PC-3 (cell line): Measurements from ENCODE around the gene ID2. TPM values are rescaled to one million over a fixed set of nuclear protein-coding genes. Genes with fewer than 3 reads are reported as not detected.

ENCODE experiments used
- ATAC-seq: fragments of 200-7000 bp; cut with Tn5 transposase; 2 replicates; pipeline ENCODE4 v1.9.1; 2020; ENCODE audit warnings: mild to moderate bottlenecking, moderate library complexity
- BruUV-seq: library from RNA; stranded (reverse); fragments of 400-500 nt; replicated peaks from 2 replicates; lab custom pipeline; 2021; lab: Mats Ljungman, UMichigan
- CTCF ChIA-PET: fragments of 300-600 bp; sonication (Branson Sonifier 250); formaldehyde crosslinking; loops from one replicate; lab custom pipeline; 2022; ENCODE audit warnings: antibody characterized with exemption; lab: Charles Lee
- POLR2A ChIA-PET: fragments of 300-600 bp; sonication (Branson Sonifier 250); formaldehyde crosslinking; loops from one replicate; lab custom pipeline; 2022; ENCODE audit warnings: antibody characterized with exemption; ENCODE audit not compliant: unreplicated experiment; lab: Charles Lee
- DNase-seq: peaks from one replicate; pipeline ENCODE4 v3.0.0-alpha.2; 2015
- H2AFZ ChIP-seq: fragments of 300-600 bp; sonication (generic); 2 replicates; pipeline ENCODE4 v1.6.0; 2016; ENCODE audit warnings: antibody characterized with exemption, low read length
- H3F3A ChIP-seq: fragments of 300-600 bp; sonication (generic); one replicate; pipeline ENCODE4 v1.6.0; 2017; ENCODE audit warnings: antibody characterized with exemption, low read length, control low read depth, mild to moderate bottlenecking; ENCODE audit not compliant: unreplicated experiment
- H3K27ac ChIP-seq: fragments of 300-600 bp; sonication (generic); 2 replicates; pipeline ENCODE4 v1.5.1; 2016; ENCODE audit warnings: mild to moderate bottlenecking, low read length
- H3K27me3 ChIP-seq: fragments of 300-600 bp; sonication (generic); 2 replicates; pipeline ENCODE4 v1.6.1; 2016; ENCODE audit warnings: low read length, mixed read lengths
- H3K36me3 ChIP-seq: fragments of 300-600 bp; sonication (generic); 2 replicates; pipeline ENCODE4 v1.6.1; 2016; ENCODE audit warnings: low read depth, mixed run types, low read length, mixed read lengths
- H3K4me1 ChIP-seq: fragments of 300-600 bp; sonication (generic); 2 replicates; pipeline ENCODE4 v1.5.1; 2016; ENCODE audit warnings: low read length; ENCODE audit not compliant: insufficient read depth
- H3K4me2 ChIP-seq: fragments of 300-600 bp; sonication (generic); 2 replicates; pipeline ENCODE4 v1.6.0; 2016; ENCODE audit warnings: low read length
- H3K4me3 ChIP-seq: fragments of 300-600 bp; sonication (generic); 2 replicates; pipeline ENCODE4 v1.5.1; 2016; ENCODE audit warnings: mild to moderate bottlenecking, low read length, mixed read lengths
- H3K79me2 ChIP-seq: fragments of 300-600 bp; sonication (generic); 2 replicates; pipeline ENCODE4 v1.6.1; 2017; ENCODE audit warnings: low read length, mixed read lengths
- H3K9ac ChIP-seq: fragments of 300-600 bp; sonication (generic); 2 replicates; pipeline ENCODE4 v1.6.0; 2016; ENCODE audit warnings: mild to moderate bottlenecking, low read length
- H3K9me2 ChIP-seq: fragments of 300-600 bp; sonication (generic); replicated peaks from 2 replicates; pipeline ENCODE4 v1.6.1; 2016; ENCODE audit warnings: mixed run types, low read length, mixed read lengths
- H3K9me3 ChIP-seq: fragments of 300-600 bp; sonication (generic); 2 replicates; pipeline ENCODE4 v1.6.1; 2016; ENCODE audit warnings: low read length, mixed read lengths
- H4K20me1 ChIP-seq: fragments of 300-600 bp; sonication (generic); 2 replicates; pipeline ENCODE4 v1.6.1; 2016; ENCODE audit warnings: low read length, mixed read lengths
- CTCF ChIP-seq: fragments of 300-600 bp; sonication (generic); conservative IDR thresholded peaks from 2 replicates; pipeline ENCODE4 v1.5.1; 2017; ENCODE audit warnings: antibody characterized with exemption, low read depth, mild to moderate bottlenecking, low read length
- EZH2 ChIP-seq: fragments of 300-600 bp; sonication (generic); IDR thresholded peaks from one replicate; pipeline ENCODE4 v1.6.1; 2017; ENCODE audit warnings: antibody characterized with exemption, mild to moderate bottlenecking, low read length; ENCODE audit not compliant: unreplicated experiment
- EZH2phosphoT487 ChIP-seq: fragments of 300-600 bp; sonication (generic); IDR thresholded peaks from 2 replicates; pipeline ENCODE4 v1.6.1; 2018; ENCODE audit warnings: mild to moderate bottlenecking, antibody characterized with exemption, low read length, borderline replicate concordance
- intact Hi-C: fragments of 100-400 bp; cut with micrococcal nuclease; formaldehyde crosslinking; loops from 2 replicates; pipeline ENCODE4 v1.9.0; 2023
- total RNA-seq: library from RNA; depleted of rRNA; stranded (reverse); fragments of >200 nt; gene quantifications from 2 replicates; pipeline ENCODE4 v1.2.3, GENCODE V29; 2014

The ID2 gene
- total RNA-seq, 1 experiment from 2014 or later: 92.1 TPM

GRCh38 chr2:8684540-8684877 is 2.7 kb downstream of the ID2 start:
- Histone ChIP-seq H3K27ac (peak overlapping the region; percentile 31), H3K4me3 (peak overlapping the region; percentile 81), H2AFZ (no peak overlapping the region), H3K4me1 (peaks cover 28% of the 10 kb centered on the region), H3K27me3 (no peaks in the 10 kb centered on the region), H3F3A (no peaks in the 10 kb centered on the region), H3K4me2 (peak overlapping the region; percentile 88), H3K9me3 (no peaks in the 10 kb centered on the region), H3K36me3 (no peaks in the 10 kb centered on the region), H3K9me2 (no peaks in the 10 kb centered on the region), H4K20me1 (peaks cover 13% of the 10 kb centered on the region), H3K9ac (peak overlapping the region; percentile 67), H3K79me2 (peaks cover 19% of the 10 kb centered on the region)
- CTCF ChIA-PET: interaction anchor here (0.6 to 1.0 kb wide), 3 partner anchors 159 to 1257 kb away, joined by 5 to 9 read pairs (median 6); no protein-coding TSS in a partner anchor
- POLR2A ChIA-PET: interaction anchor here (0.6 kb wide), 1 partner anchor 577 kb away, joined by 9 read pairs; no protein-coding TSS in a partner anchor
- ATAC-seq (no peak), DNase-seq (peak; percentile 34)
- no TSS peak for BruUV-seq
- intact Hi-C loops: loop anchor here (2.0 to 10.0 kb wide), 8 partner anchors 192 to 1566 kb away; no protein-coding TSS in a partner anchor
- TF ChIP-seq EZH2phosphoT487 (no peak), EZH2 (no peak), CTCF (no peak)

- no peaks in the 10 kb centered on the region for H3K27me3 ChIP-seq
- H3K4me2 ChIP-seq: peak overlapping the region; percentile 88
- no peaks in the 10 kb centered on the region for H3K36me3 ChIP-seq
- H3K4me1 ChIP-seq: peaks cover 22% of the 10 kb centered on the region
- TSS peak; percentile 42 for BruUV-seq
- peak; percentile 39 for DNase-seq
- H4K20me1 ChIP-seq: peaks cover 13% of the 10 kb centered on the region
- H3K4me3 ChIP-seq: peak overlapping the region; percentile 81
- CTCF ChIA-PET: interaction anchor here (1.0 kb wide), 1 partner anchor 159 kb away, joined by 5 read pairs; no protein-coding TSS in a partner anchor
- H3K9me2 ChIP-seq: no peaks in the 10 kb centered on the region
- peaks cover 19% of the 10 kb centered on the region for H3K79me2 ChIP-seq
- no peaks in the 10 kb centered on the region for H3K9me3 ChIP-seq
- ATAC-seq: peak; percentile 13
- POLR2A ChIA-PET: no interaction called here
- peak overlapping the region; percentile 31 for H3K27ac ChIP-seq
- no peak for TF ChIP-seq EZH2
- TF ChIP-seq EZH2phosphoT487: no peak
- TF ChIP-seq CTCF: no peak
- peak overlapping the region; percentile 67 for H3K9ac ChIP-seq
- no peaks in the 10 kb centered on the region for H3F3A ChIP-seq
- intact Hi-C loops: loop anchor here (1.0 to 10.0 kb wide), 11 partner anchors 193 to 1566 kb away; no protein-coding TSS in a partner anchor
- peak overlapping the region; percentile 82 for H2AFZ ChIP-seq
Measured at GRCh38 chr2:8684878-8685696, 3.2 kb downstream of the ID2 start.
